H1 (cell line): ENCODE data around the gene GRXCR2.

ENCODE experiments used
- CHD2 ChIP-seq: IDR thresholded peaks from 2 replicates; pipeline ENCODE4 v1.6.1; 2012; ENCODE audit warnings: low read length, improper control_type of control experiment
- CTCF ChIP-seq, 3 experiments: IDR thresholded peaks; 1 replicate in 2 of 3; 2 replicates in 1 of 3; pipeline versions ENCODE4 v1.5.1 to v1.6.1; 2011; ENCODE audit warnings: low read length in 3 of 3, mild to moderate bottlenecking in 3 of 3, inconsistent platforms in 2 of 3, low read depth in 1 of 3, moderate library complexity in 1 of 3; ENCODE audit not compliant: insufficient read depth in 1 of 3; ENCODE audit errors: control extremely low read depth in 1 of 3
- EP300 ChIP-seq, 2 experiments: IDR thresholded peaks; 1 replicate in 1 of 2; 2 replicates in 1 of 2; pipeline ENCODE4 v1.6.1; 2011 to 2012; ENCODE audit warnings: low read depth in 2 of 2, low read length in 2 of 2, mild to moderate bottlenecking in 2 of 2, borderline replicate concordance in 1 of 2, inconsistent platforms in 1 of 2, moderate library complexity in 1 of 2
- EZH2 ChIP-seq: fragments of 200-600 bp; sonication (generic); IDR thresholded peaks from 2 replicates; pipeline ENCODE4 v1.7.1; 2012; ENCODE audit warnings: low read depth, mild to moderate bottlenecking, moderate library complexity, low read length, inconsistent platforms; ENCODE audit not compliant: severe bottlenecking
- JUND ChIP-seq: IDR thresholded peaks from 2 replicates; pipeline ENCODE4 v1.6.1; 2011; ENCODE audit warnings: mild to moderate bottlenecking, improper control_type of control experiment, low read length
- NRF1 ChIP-seq: IDR thresholded peaks from 2 replicates; pipeline ENCODE4 v1.6.1; 2011; ENCODE audit warnings: mild to moderate bottlenecking, low read depth, low read length, improper control_type of control experiment
- POLR2A ChIP-seq, 2 experiments: IDR thresholded peaks; 1 replicate in 1 of 2; 2 replicates in 1 of 2; pipeline ENCODE4 v1.6.1; 2011; ENCODE audit warnings: low read depth in 2 of 2, low read length in 2 of 2, mild to moderate bottlenecking in 2 of 2; ENCODE audit errors: control extremely low read depth in 1 of 2
- POLR2AphosphoS5 ChIP-seq: IDR thresholded peaks from 2 replicates; pipeline ENCODE4 v1.6.1; 2011; ENCODE audit warnings: low read depth, low read length
- RFX5 ChIP-seq: IDR thresholded peaks from 2 replicates; pipeline ENCODE4 v1.6.1; 2011; ENCODE audit warnings: low read depth, low read length, improper control_type of control experiment, borderline replicate concordance
- RXRA ChIP-seq: IDR thresholded peaks from 2 replicates; pipeline ENCODE4 v1.6.1; 2011; ENCODE audit warnings: low read depth, mild to moderate bottlenecking, low read length, moderate library complexity; ENCODE audit not compliant: insufficient read depth
- SP1 ChIP-seq: IDR thresholded peaks from 2 replicates; pipeline ENCODE4 v1.6.1; 2011; ENCODE audit warnings: low read depth, low read length
- YY1 ChIP-seq: IDR thresholded peaks from 2 replicates; pipeline ENCODE4 v1.6.1; 2011; ENCODE audit warnings: low read depth, mild to moderate bottlenecking, low read length

DNA sequence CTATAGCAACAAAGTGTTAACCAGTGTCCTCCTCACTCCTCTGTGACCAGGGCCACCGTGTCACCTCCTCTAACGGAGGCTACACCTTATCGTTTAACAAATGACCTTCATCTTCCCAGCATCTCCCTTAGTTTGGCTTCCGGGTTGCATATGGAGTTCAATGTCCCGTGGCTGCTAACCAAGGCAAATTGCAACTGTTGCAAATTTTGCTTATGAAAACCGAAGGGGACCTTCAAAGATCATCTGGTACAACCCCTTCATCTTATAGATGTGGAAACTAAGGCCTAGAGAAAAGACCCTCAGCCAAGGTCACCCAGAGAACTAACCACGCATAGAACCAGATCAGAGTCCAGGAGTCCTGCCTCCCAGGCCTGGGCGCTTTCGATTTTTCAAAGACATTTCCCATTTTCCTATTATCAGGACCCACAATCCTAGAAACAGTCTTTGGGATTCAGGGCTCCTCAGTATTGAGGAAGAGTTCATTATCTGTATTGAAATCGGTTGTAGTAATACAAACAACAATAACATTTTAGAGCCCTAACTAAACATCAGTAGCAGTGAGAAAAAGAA, 39.1 kb downstream of the GRXCR2 start:
- TF ChIP-seq NRF1 (no peak), CTCF (IDR thresholded peaks at IDR 0.05; ENCODE audit: control extremely low read depth in 1 of 3, insufficient read depth in 1 of 3, low read depth in 1 of 3, low read length in 3 of 3) (no peak), EP300 (IDR thresholded peaks at IDR 0.05; ENCODE audit: borderline replicate concordance in 1 of 2, low read depth in 2 of 2, low read length in 2 of 2) (no peak), EZH2 (no peak), POLR2AphosphoS5 (no peak), RFX5 (no peak), SP1 (no peak), CHD2 (no peak), POLR2A (IDR thresholded peaks at IDR 0.05; ENCODE audit: control extremely low read depth in 1 of 2, low read depth in 2 of 2, low read length in 2 of 2) (no peak), RXRA (no peak), JUND (no peak), YY1 (no peak)
